ENCODE measurements around the gene CLCN6. TPM values are rescaled to one million over a fixed set of nuclear protein-coding genes. Genes with fewer than 3 reads are reported as not detected.

CLCN6 gene
- total RNA-seq, 1 experiment from 2014 or later, result 13.7 TPM

- BruUV-seq (replicated peaks), result no TSS peak
- ATAC-seq, result no peak
- no peak for TF ChIP-seq EGR1 (IDR thresholded peaks at IDR 0.05; ENCODE audit: low read depth)
- no peak for TF ChIP-seq EZH2 (IDR thresholded peaks at IDR 0.05)
- TF ChIP-seq ZFX (IDR thresholded peaks at IDR 0.05), result no peak
- TF ChIP-seq ELF1 (IDR thresholded peaks at IDR 0.05; ENCODE audit: borderline replicate concordance, low read depth), result no peak
- no peaks in the 10 kb centered on the region for H3K79me2 ChIP-seq (ENCODE audit: insufficient read depth, low read length)
- H2AFZ ChIP-seq (ENCODE audit: low read depth, low read length, poor library complexity, severe bottlenecking), result no peak overlapping the region
- no peak for DNase-seq (ENCODE audit: low read depth, low spot score)
- H3K27ac ChIP-seq (ENCODE audit: low read depth, low read length), result no peak overlapping the region
- intact Hi-C loops (cut with micrococcal nuclease), result no loop called here
- no peak overlapping the region for H3K4me2 ChIP-seq (ENCODE audit: low read length)
- H3K9me3 ChIP-seq (ENCODE audit: control insufficient read depth in 1 of 2, insufficient read depth in 1 of 2, low read depth in 1 of 2, low read length in 2 of 2), result no peaks in the 10 kb centered on the region
- no peaks in the 10 kb centered on the region for H4K20me1 ChIP-seq (ENCODE audit: insufficient read depth)
- H3K4me3 ChIP-seq (replicated peaks in 1 of 2; ENCODE audit: low read depth in 1 of 2, low read length in 2 of 2), result no peak overlapping the region
- ChIA-PET POLR2A (no interaction called here), RAD21 (ENCODE audit: low non-redundant PET in 1 of 2, low total read pairs in 2 of 2, uncharacterized antibody in 2 of 2, unreplicated experiment in 2 of 2) (no interaction called here), CTCF (interaction anchor here (0.7 kb wide), 1 partner anchor 44 kb away, joined by 3 read pairs; no protein-coding TSS in a partner anchor)
- H3K27me3 ChIP-seq (ENCODE audit: insufficient read depth, low read length), result no peaks in the 10 kb centered on the region
- H3K9ac ChIP-seq (ENCODE audit: low read length), result no peak overlapping the region
- no peaks in the 10 kb centered on the region for H3K36me3 ChIP-seq (ENCODE audit: control insufficient read depth in 1 of 2, insufficient read depth in 2 of 2, low read length in 2 of 2)
- H3K4me1 ChIP-seq (ENCODE audit: control insufficient read depth in 1 of 2, insufficient read depth in 2 of 2, low read length in 2 of 2), result peaks cover 0 to 11% of the 10 kb centered on the region in 2 experiments; a peak in 1 of 4 replicates
- H3K9me2 ChIP-seq (ENCODE audit: insufficient read depth), result no peaks in the 10 kb centered on the region
Observed at GRCh38 chr1:11764115-11764514, 41.9 kb upstream of the CLCN6 start.

DNA sequence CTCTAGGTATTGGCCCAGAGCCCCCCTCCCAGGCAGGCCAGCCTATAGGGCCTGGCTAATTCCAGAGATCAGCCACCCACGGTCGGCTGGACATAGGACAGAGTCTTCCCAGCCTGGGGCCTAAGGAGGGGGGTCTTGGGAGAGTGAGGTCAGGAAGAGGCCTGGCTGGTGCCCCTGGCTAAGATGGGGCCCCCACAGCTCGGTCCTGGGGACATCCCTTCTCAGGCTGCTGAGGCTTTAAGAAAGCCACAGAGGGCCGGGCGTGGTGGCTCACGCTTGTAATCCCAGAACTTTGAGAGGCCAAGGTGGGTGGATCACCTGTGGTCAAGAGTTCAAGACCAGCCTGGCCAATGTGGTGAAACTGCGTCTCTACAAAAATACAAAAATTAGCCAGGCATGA, 41.5 kb upstream of the CLCN6 start:
- Histone ChIP-seq H3K9ac (ENCODE audit: low read length) (no peak overlapping the region), H2AFZ (ENCODE audit: low read depth, low read length, poor library complexity, severe bottlenecking) (no peak overlapping the region)

More for the DNA sequence above, 41.5 kb upstream of the CLCN6 start:
- no TSS peak for BruUV-seq (replicated peaks)
- ATAC-seq (no peak), DNase-seq (ENCODE audit: low read depth, low spot score) (no peak)
- no peak overlapping the region for H3K4me2 ChIP-seq (ENCODE audit: low read length)
- no peaks in the 10 kb centered on the region for H3K9me2 ChIP-seq (ENCODE audit: insufficient read depth)
- ChIA-PET RAD21 (ENCODE audit: low non-redundant PET in 1 of 2, low total read pairs in 2 of 2, uncharacterized antibody in 2 of 2, unreplicated experiment in 2 of 2) (no interaction called here), CTCF (interaction anchor here (0.7 kb wide), 1 partner anchor 45 kb away, joined by 3 read pairs; no protein-coding TSS in a partner anchor), POLR2A (no interaction called here)
- intact Hi-C loops (cut with micrococcal nuclease), result no loop called here
- TF ChIP-seq ZFX (IDR thresholded peaks at IDR 0.05) (no peak), SP1 (IDR thresholded peaks at IDR 0.05; ENCODE audit: low read depth) (no peak), POLR2A (IDR thresholded peaks at IDR 0.05; ENCODE audit: borderline replicate concordance, extremely low read depth, insufficient read depth, insufficient read length) (no peak), REST (IDR thresholded peaks at IDR 0.05; ENCODE audit: low read depth) (no peak), FOSL1 (IDR thresholded peaks at IDR 0.05; ENCODE audit: low read depth) (no peak), EZH2 (IDR thresholded peaks at IDR 0.05) (no peak), RAD21 (IDR thresholded peaks at IDR 0.05; ENCODE audit: low read depth) (no peak), ELF1 (IDR thresholded peaks at IDR 0.05; ENCODE audit: borderline replicate concordance, low read depth) (no peak)
- TF ChIP-seq, protein P1, sequence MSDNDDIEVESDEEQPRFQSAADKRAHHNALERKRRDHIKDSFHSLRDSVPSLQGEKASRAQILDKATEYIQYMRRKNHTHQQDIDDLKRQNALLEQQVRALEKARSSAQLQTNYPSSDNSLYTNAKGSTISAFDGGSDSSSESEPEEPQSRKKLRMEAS (IDR thresholded peaks at IDR 0.05), result no peak
- H3K4me1 ChIP-seq (ENCODE audit: control insufficient read depth in 1 of 2, insufficient read depth in 2 of 2, low read length in 2 of 2), result peaks cover 0 to 11% of the 10 kb centered on the region in 2 experiments; a peak in 1 of 4 replicates
- H3K27me3 ChIP-seq (ENCODE audit: insufficient read depth, low read length), result no peaks in the 10 kb centered on the region
- H3K9me3 ChIP-seq (ENCODE audit: control insufficient read depth in 1 of 2, insufficient read depth in 1 of 2, low read depth in 1 of 2, low read length in 2 of 2), result no peaks in the 10 kb centered on the region
- H3K27ac ChIP-seq (ENCODE audit: low read depth, low read length), result no peak overlapping the region
- no peaks in the 10 kb centered on the region for H4K20me1 ChIP-seq (ENCODE audit: insufficient read depth)
- H3K4me3 ChIP-seq (replicated peaks in 1 of 2; ENCODE audit: low read depth in 1 of 2, low read length in 2 of 2), result no peak overlapping the region
- H3K36me3 ChIP-seq (ENCODE audit: control insufficient read depth in 1 of 2, insufficient read depth in 2 of 2, low read length in 2 of 2), result no peaks in the 10 kb centered on the region
- H3K79me2 ChIP-seq (ENCODE audit: insufficient read depth, low read length), result no peaks in the 10 kb centered on the region

Measured in HCT116 (cell line).